Kidney (tissue), 14 donors: Measurements from ENCODE around the gene BACH2. TPM values are rescaled to one million over a fixed set of nuclear protein-coding genes. Genes with fewer than 3 reads are reported as not detected.

Experiments used
- DNase-seq, 5 donors: peaks; one replicate each; pipeline ENCODE4 v3.0.0-alpha.2; 2013 to 2020
- FAIRE-seq: peaks from 2 replicates; lab custom pipeline; 2012; peaks lifted over from hg19 to GRCh38; lab: Jason Lieb, UNC
- H3K27ac ChIP-seq, 2 donors: one replicate each; pipeline ENCODE4 v1.7.0; 2013; ENCODE audit warnings: low read depth in 2 of 2, low read length in 2 of 2, inconsistent platforms in 1 of 2
- H3K27me3 ChIP-seq: one replicate; pipeline ENCODE4 v1.7.1; 2013; ENCODE audit warnings: low read length, inconsistent platforms; ENCODE audit not compliant: control insufficient read depth, insufficient read depth
- H3K36me3 ChIP-seq, 3 donors: one replicate each; pipeline versions ENCODE4 v1.7.0 to v1.7.1; 2013; ENCODE audit warnings: low read length in 3 of 3, control low read depth in 1 of 3, inconsistent platforms in 1 of 3; ENCODE audit not compliant: insufficient read depth in 3 of 3, control insufficient read depth in 2 of 3
- H3K4me1 ChIP-seq, 3 donors: one replicate each; pipeline versions ENCODE4 v1.7.0 to v1.7.1; 2013; ENCODE audit warnings: low read length in 3 of 3, inconsistent platforms in 1 of 3, low read depth in 1 of 3; ENCODE audit not compliant: control insufficient read depth in 2 of 3, insufficient read depth in 2 of 3
- H3K4me3 ChIP-seq, 3 donors: one replicate each; pipeline versions ENCODE4 v1.7.0 to v1.8.1; 2013; ENCODE audit warnings: low read length in 3 of 3, control low read depth in 1 of 3, inconsistent platforms in 1 of 3
- H3K9ac ChIP-seq, 3 donors: one replicate each; pipeline versions ENCODE4 v1.7.0 to v1.7.1; 2013; ENCODE audit warnings: low read length in 3 of 3, control low read depth in 1 of 3, inconsistent platforms in 1 of 3
- H3K9me3 ChIP-seq, 3 donors: one replicate each; pipeline versions ENCODE4 v1.7.0 to v1.7.1; 2013; ENCODE audit warnings: low read length in 3 of 3, control low read depth in 1 of 3, inconsistent platforms in 1 of 3; ENCODE audit not compliant: control insufficient read depth in 2 of 3, insufficient read depth in 1 of 3
- CTCF ChIP-seq: IDR thresholded peaks from 3 replicates; pipeline ENCODE4 v1.5.1; 2012; ENCODE audit warnings: mild to moderate bottlenecking, moderate library complexity, borderline replicate concordance; ENCODE audit not compliant: insufficient read depth; ENCODE audit errors: extremely low read depth
- intact Hi-C: fragments of 100-400 bp; cut with DNase I; formaldehyde crosslinking; loops from one replicate; pipeline ENCODE4 v1.11.1; 2022
- polyA plus RNA-seq: library from polyadenylated mRNA; stranded (reverse); fragments of 350-450 nt; fragmentation: Illumina TruSeq; extraction: RNeasy Lipid Tissue Mini Kit (QIAGEN cat#74804); gene quantifications from one replicate; pipeline ENCODE4 v1.2.3, GENCODE V29; 2014; ENCODE audit warnings: low read depth, low replicate concordance; ENCODE audit not compliant: insufficient read depth
- total RNA-seq: library from RNA; stranded (reverse); fragmentation: NEBNext Ultra II Directional; extraction: Animal tissue kit (Norgen Biotek cat#: 25700); gene quantifications from one replicate; pipeline ENCODE4 v1.2.1, GENCODE V29; 2021
- donor health status: control.
- donor health status: control.
- donor health status: control.
- donor health status: control.
- donor health status: control.
- donor health status: DM: yes; HTN: yes; CAD: no.
- donor health status: Normal renal cell carcinoma (clear cell type).

BACH2 gene
- total and polyA plus RNA-seq, 2 donors from 2014 or later = 0.32 to 6.9 TPM

DNA sequence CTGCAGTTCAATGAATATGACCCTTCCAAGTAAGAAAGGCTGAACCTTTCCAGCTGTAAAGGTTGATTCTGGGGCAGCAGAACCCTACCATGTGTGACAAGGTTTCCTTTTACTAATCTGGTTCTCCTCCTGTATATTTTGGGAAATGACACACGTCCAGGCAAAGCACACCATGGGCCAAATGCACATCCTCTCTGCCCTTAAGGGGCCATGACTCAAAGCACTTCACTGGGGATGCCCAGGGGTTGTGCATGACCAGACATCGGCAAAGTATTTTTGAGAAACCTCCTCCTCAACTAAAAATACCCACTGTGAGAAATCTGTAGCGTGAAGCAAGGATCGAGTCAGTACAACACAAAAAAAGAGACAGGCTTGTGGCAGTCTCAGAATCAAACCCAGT, 174.7 kb downstream of the BACH2 start:
- Histone ChIP-seq H3K4me3 (no peak overlapping the region), H3K4me1 (no peaks in the 10 kb centered on the region), H3K9ac (no peak overlapping the region), H3K27ac (no peak overlapping the region), H3K36me3 (no peaks in the 10 kb centered on the region), H3K9me3 (no peaks in the 10 kb centered on the region), H3K27me3 (no peaks in the 10 kb centered on the region)
- intact Hi-C loops = no loop called here
- DNase-seq (no peak), FAIRE-seq (no peak)
- TF ChIP-seq CTCF = no peak

DNA sequence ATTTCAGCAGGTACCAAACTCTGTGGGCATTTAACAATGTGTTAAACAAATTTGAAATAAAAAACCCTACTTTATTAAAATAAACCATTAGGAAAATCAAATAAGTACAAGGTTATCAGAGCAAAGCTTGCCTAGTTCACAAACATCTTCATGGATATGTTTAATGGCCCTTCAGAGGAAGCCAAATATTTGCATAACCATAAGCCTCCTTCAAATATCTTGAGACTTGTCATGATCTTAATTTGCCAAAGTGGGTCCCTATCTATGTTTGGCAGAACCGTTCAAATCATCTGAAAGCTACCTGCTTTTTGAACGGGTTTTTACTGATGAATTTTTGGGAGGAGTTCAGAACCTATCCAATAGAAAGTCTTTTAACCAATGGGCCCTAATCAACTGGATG, 176.3 kb downstream of the BACH2 start:
- DNase-seq (no peak), FAIRE-seq (no peak)
- no peaks in the 10 kb centered on the region for H3K27me3 ChIP-seq
- H3K9me3 ChIP-seq = no peaks in the 10 kb centered on the region
- H3K4me1 ChIP-seq = no peaks in the 10 kb centered on the region
- intact Hi-C loops = no loop called here
- H3K9ac ChIP-seq = no peak overlapping the region
- H3K27ac ChIP-seq = no peak overlapping the region
- no peak overlapping the region for H3K4me3 ChIP-seq
- TF ChIP-seq CTCF = no peak
- H3K36me3 ChIP-seq = no peaks in the 10 kb centered on the region

- DNase-seq (no peak), FAIRE-seq (no peak)
- TF ChIP-seq CTCF = no peak
- Histone ChIP-seq H3K27me3 (no peaks in the 10 kb centered on the region), H3K9me3 (no peaks in the 10 kb centered on the region), H3K9ac (no peak overlapping the region), H3K36me3 (no peaks in the 10 kb centered on the region), H3K27ac (no peak overlapping the region), H3K4me1 (no peaks in the 10 kb centered on the region), H3K4me3 (no peak overlapping the region)
- intact Hi-C loops = no loop called here
Observed at GRCh38 chr6:90119618-90120017, 177.0 kb downstream of the BACH2 start.

DNA sequence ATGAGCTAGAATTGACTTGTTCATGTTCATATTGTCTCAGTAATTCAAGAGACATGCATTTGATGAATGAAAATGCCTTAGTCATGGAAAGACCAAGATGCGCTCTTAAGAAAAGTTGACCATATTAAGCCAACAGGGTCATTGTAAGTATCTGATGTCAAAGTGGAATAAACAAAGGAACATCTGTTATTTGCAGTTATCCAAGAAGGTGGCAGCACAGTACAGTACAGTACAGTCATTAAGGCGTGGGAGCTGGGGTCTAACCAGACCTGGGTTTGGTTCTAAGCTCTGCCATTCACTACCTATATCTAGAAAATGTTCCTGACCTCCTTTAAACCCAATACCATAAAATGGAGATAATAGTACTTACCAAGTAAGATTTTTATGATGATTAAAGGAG, 178.1 kb downstream of the BACH2 start:
- intact Hi-C loops = no loop called here
- no peaks in the 10 kb centered on the region for H3K9me3 ChIP-seq
- H3K36me3 ChIP-seq = no peaks in the 10 kb centered on the region
- H3K27ac ChIP-seq = no peak overlapping the region
- DNase-seq (no peak), FAIRE-seq (no peak)
- no peak for TF ChIP-seq CTCF
- H3K9ac ChIP-seq = no peak overlapping the region
- H3K27me3 ChIP-seq = no peaks in the 10 kb centered on the region
- H3K4me3 ChIP-seq = no peak overlapping the region
- H3K4me1 ChIP-seq = no peaks in the 10 kb centered on the region
